ENCODE data around the gene DTD2. TPM values are rescaled to one million over a fixed set of nuclear protein-coding genes. Genes with fewer than 3 reads are reported as not detected.

DTD2 gene
- total and polyA plus RNA-seq, 2 of the 8 experiments (the other 6 are each of a cell fraction or from before 2014, with no cell fraction given): 12.0 to 19.5 TPM

GRCh38 chr14:31400031-31400638 is 57.2 kb downstream of the DTD2 start:
- Histone ChIP-seq H4K20me1 (replicated peaks in 1 of 2; ENCODE audit: control insufficient read depth in 1 of 2, insufficient read depth in 2 of 2, low read length in 2 of 2) (no peaks in the 10 kb centered on the region), H2BK120ac (replicated peaks; ENCODE audit: low read depth, low read length) (no peak overlapping the region), H3K23ac (ENCODE audit: insufficient read length) (no peak overlapping the region), H2BK5ac (ENCODE audit: low read depth, low read length) (no peak overlapping the region), H3K18ac (ENCODE audit: extremely low read depth, low read length) (no peak overlapping the region), H3K14ac (ENCODE audit: insufficient read length) (no peak overlapping the region), H4K5ac (ENCODE audit: insufficient read length, low read depth, low read length) (no peak overlapping the region), H3K79me1 (ENCODE audit: low read depth, low read length) (no peaks in the 10 kb centered on the region), H3K4me3 (ENCODE audit: extremely low read depth in 1 of 4, insufficient read depth in 2 of 4, low read depth in 3 of 4, low read length in 4 of 4) (no peak overlapping the region), H2BK20ac (ENCODE audit: low read length) (no peak overlapping the region), H4K8ac (ENCODE audit: extremely low read depth, insufficient read depth, low read length) (no peak overlapping the region), H3K4ac (replicated peaks; ENCODE audit: insufficient read length, low read depth, low read length) (no peak overlapping the region), H4K91ac (replicated peaks; ENCODE audit: insufficient read length, low read length) (no peak overlapping the region), H3K27ac (ENCODE audit: low read depth, low read length) (no peak overlapping the region), H3K4me1 (replicated peaks in 1 of 4; ENCODE audit: control insufficient read depth in 3 of 4, insufficient read depth in 4 of 4, low read length in 3 of 4) (no peaks in the 10 kb centered on the region), H3K23me2 (ENCODE audit: low read depth, low read length) (no peaks in the 10 kb centered on the region), H3K36me3 (ENCODE audit: control insufficient read depth in 2 of 4, insufficient read depth in 4 of 4, low read length in 3 of 4) (peaks cover 0 to 9% (median 2%) of the 10 kb centered on the region in 4 experiments; a peak in 2 of 8 replicates), H2AFZ (ENCODE audit: low read length) (no peak overlapping the region), H3K4me2 (ENCODE audit: insufficient read depth in 1 of 2, low read depth in 2 of 2, low read length in 2 of 2) (no peak overlapping the region), H3K9ac (replicated peaks in 1 of 4; ENCODE audit: extremely low read depth in 1 of 4, low read depth in 3 of 4, low read length in 3 of 4) (no peak overlapping the region), H3K56ac (replicated peaks; ENCODE audit: insufficient read length, low read depth, low read length) (no peak overlapping the region), H3K79me2 (ENCODE audit: control insufficient read depth in 1 of 2, insufficient read depth in 2 of 2, low read length in 2 of 2) (0 out of 4 replicates have a peak, but pooled peaks cover 0 to 3% of the 10 kb centered on the region in 2 experiments), H3K27me3 (replicated peaks in 1 of 4; ENCODE audit: control insufficient read depth in 3 of 4, extremely low read depth in 1 of 4, insufficient read depth in 3 of 4, low read length in 3 of 4) (no peaks in the 10 kb centered on the region), H2BK15ac (ENCODE audit: low read length) (no peak overlapping the region), H2BK12ac (ENCODE audit: low read depth, low read length) (no peak overlapping the region), H3K9me3 (ENCODE audit: insufficient read depth in 2 of 2, low read depth in 1 of 2, low read length in 1 of 2) (no peaks in the 10 kb centered on the region), H2AK5ac (ENCODE audit: low read depth, low read length) (no peak overlapping the region)
- CTCF ChIA-PET (ENCODE audit: partially characterized antibody): no interaction called here
- POLR2A ChIA-PET (ENCODE audit: partially characterized antibody): no interaction called here
- DNase-seq (ENCODE audit: low read depth in 1 of 2, low spot score in 2 of 2) (no peak), FAIRE-seq (no peak)
- WGBS, 2 experiments (ENCODE audit: extremely low coverage in 1 of 2, insufficient coverage in 1 of 2, insufficient read length in 1 of 2, insufficient replicate concordance in 2 of 2, low coverage in 1 of 2, low lambda C conversion rate in 2 of 2, missing lambda C conversion rate in 1 of 2): 92% methylated on average over 5 of the region's 5 CpGs; no CpG with 5 or more reads in 1 of the 2 experiments
- TF ChIP-seq TEAD4 (IDR thresholded peaks at IDR 0.05; ENCODE audit: low read depth, low read length) (no peak), KDM4A (IDR thresholded peaks at IDR 0.05; ENCODE audit: low read depth, low read length, severe bottlenecking) (no peak), EGR1 (IDR thresholded peaks at IDR 0.05; ENCODE audit: borderline replicate concordance, low read depth, low read length) (no peak)
